Central memory CD8-positive, alpha-beta T cell (primary cell): ENCODE data around the gene PDK4.

ENCODE experiments used
- ATAC-seq: fragments of 150-1000 bp; cut with Tn5 transposase; replicated peaks from 2 replicates; pipeline ENCODE4 v1.10.0; 2022; ENCODE audit warnings: mild to moderate bottlenecking, moderate FRiP score, moderate number of reproducible peaks; ENCODE audit not compliant: poor library complexity, severe bottlenecking; ENCODE audit errors: extremely low read depth
- DNase-seq, 2 donors: peaks; one replicate each; pipeline ENCODE4 v3.0.0; 2021; ENCODE audit warnings: low spot score in 2 of 2
- H3K27ac Mint-ChIP-seq: one replicate; pipeline ENCODE4 v1.8.0; 2022; ENCODE audit warnings: low read depth, mild to moderate bottlenecking, moderate library complexity, mixed read lengths
- H3K27me3 Mint-ChIP-seq: one replicate; pipeline ENCODE4 v1.8.0; 2022; ENCODE audit warnings: mixed read lengths
- H3K36me3 Mint-ChIP-seq: one replicate; pipeline ENCODE4 v1.8.0; 2022; ENCODE audit warnings: mild to moderate bottlenecking, moderate library complexity, mixed read lengths; ENCODE audit not compliant: insufficient read depth
- H3K4me1 Mint-ChIP-seq: one replicate; pipeline ENCODE4 v1.8.0; 2022; ENCODE audit warnings: mixed read lengths
- H3K4me3 Mint-ChIP-seq: one replicate; pipeline ENCODE4 v1.8.0; 2022; ENCODE audit warnings: mild to moderate bottlenecking, moderate library complexity, mixed read lengths
- H3K9me3 Mint-ChIP-seq: one replicate; pipeline ENCODE4 v1.8.0; 2022; ENCODE audit warnings: mixed read lengths

The PDK4 gene

GRCh38 chr7:95598511-95598910, 2.2 kb upstream of the PDK4 start:
- Mint-ChIP-seq H3K4me3 (no peak overlapping the region), H3K9me3 (no peaks in the 10 kb centered on the region), H3K36me3 (no peaks in the 10 kb centered on the region), H3K27ac (no peak overlapping the region), H3K27me3 (peaks cover 23% of the 10 kb centered on the region), H3K4me1 (no peaks in the 10 kb centered on the region)
- ATAC-seq = no peak
- no peak for DNase-seq

- Mint-ChIP-seq H3K27ac (no peak overlapping the region), H3K36me3 (no peaks in the 10 kb centered on the region), H3K27me3 (peaks cover 23% of the 10 kb centered on the region), H3K4me3 (peak overlapping the region; percentile 34), H3K9me3 (no peaks in the 10 kb centered on the region), H3K4me1 (no peaks in the 10 kb centered on the region)
- no peak for ATAC-seq
- no peak for DNase-seq
Observed at GRCh38 chr7:95595746-95596197, 544 bp downstream of the PDK4 start.

GRCh38 chr7:95594185-95594584, 2.1 kb downstream of the PDK4 start:
- Mint-ChIP-seq H3K4me3 (no peak overlapping the region), H3K36me3 (no peaks in the 10 kb centered on the region), H3K27me3 (peaks cover 23% of the 10 kb centered on the region), H3K9me3 (no peaks in the 10 kb centered on the region), H3K4me1 (no peaks in the 10 kb centered on the region), H3K27ac (no peak overlapping the region)
- DNase-seq = no peak
- no peak for ATAC-seq

GRCh38 chr7:95593343-95593742, 3.0 kb downstream of the PDK4 start:
- H3K4me1 Mint-ChIP-seq = no peaks in the 10 kb centered on the region
- H3K27ac Mint-ChIP-seq = no peak overlapping the region
- H3K27me3 Mint-ChIP-seq = peaks cover 23% of the 10 kb centered on the region
- DNase-seq (no peak), ATAC-seq (no peak)
- no peak overlapping the region for H3K4me3 Mint-ChIP-seq
- H3K9me3 Mint-ChIP-seq = no peaks in the 10 kb centered on the region
- no peaks in the 10 kb centered on the region for H3K36me3 Mint-ChIP-seq

- Mint-ChIP-seq H3K27me3 (peaks cover 21% of the 10 kb centered on the region), H3K4me1 (no peaks in the 10 kb centered on the region), H3K36me3 (no peaks in the 10 kb centered on the region), H3K4me3 (no peak overlapping the region), H3K27ac (no peak overlapping the region), H3K9me3 (no peaks in the 10 kb centered on the region)
- ATAC-seq = no peak
- no peak for DNase-seq
Observed at GRCh38 chr7:95592570-95592969, 3.7 kb downstream of the PDK4 start.

- Mint-ChIP-seq H3K4me3 (no peak overlapping the region), H3K27me3 (peaks cover 7% of the 10 kb centered on the region), H3K27ac (no peak overlapping the region), H3K9me3 (no peaks in the 10 kb centered on the region), H3K4me1 (no peaks in the 10 kb centered on the region), H3K36me3 (no peaks in the 10 kb centered on the region)
- DNase-seq (no peak), ATAC-seq (no peak)
Observed at GRCh38 chr7:95590387-95591248, 5.7 kb downstream of the PDK4 start.

- no peaks in the 10 kb centered on the region for H3K36me3 Mint-ChIP-seq
- DNase-seq = no peak
- H3K27me3 Mint-ChIP-seq = no peaks in the 10 kb centered on the region
- ATAC-seq = no peak
- no peak overlapping the region for H3K4me3 Mint-ChIP-seq
- H3K9me3 Mint-ChIP-seq = no peaks in the 10 kb centered on the region
- H3K27ac Mint-ChIP-seq = no peak overlapping the region
- H3K4me1 Mint-ChIP-seq = no peaks in the 10 kb centered on the region
Observed at GRCh38 chr7:95589766-95590165, 6.5 kb downstream of the PDK4 start.

GRCh38 chr7:95589031-95589430, 7.3 kb downstream of the PDK4 start:
- Mint-ChIP-seq H3K27me3 (no peaks in the 10 kb centered on the region), H3K4me1 (no peaks in the 10 kb centered on the region), H3K36me3 (no peaks in the 10 kb centered on the region), H3K27ac (no peak overlapping the region), H3K9me3 (no peaks in the 10 kb centered on the region), H3K4me3 (no peak overlapping the region)
- no peak for DNase-seq
- no peak for ATAC-seq

GRCh38 chr7:95586951-95587301, 9.4 kb downstream of the PDK4 start:
- Mint-ChIP-seq H3K4me1 (no peaks in the 10 kb centered on the region), H3K9me3 (no peaks in the 10 kb centered on the region), H3K27ac (no peak overlapping the region), H3K27me3 (no peaks in the 10 kb centered on the region), H3K4me3 (no peak overlapping the region), H3K36me3 (no peaks in the 10 kb centered on the region)
- DNase-seq (no peak), ATAC-seq (no peak)

- H3K27ac Mint-ChIP-seq = no peak overlapping the region
Observed at GRCh38 chr7:95585426-95585789, 10.9 kb downstream of the PDK4 start.

GRCh38 chr7:95584769-95585425, 11.4 kb downstream of the PDK4 start:
- Mint-ChIP-seq H3K27ac (no peak overlapping the region), H3K9me3 (no peaks in the 10 kb centered on the region), H3K36me3 (no peaks in the 10 kb centered on the region), H3K4me3 (no peak overlapping the region), H3K27me3 (no peaks in the 10 kb centered on the region), H3K4me1 (no peaks in the 10 kb centered on the region)
- DNase-seq (no peak), ATAC-seq (no peak)

More at GRCh38 chr7:95585426-95585789, 10.9 kb downstream of the PDK4 start:
- H3K9me3 Mint-ChIP-seq = no peaks in the 10 kb centered on the region
- no peak overlapping the region for H3K4me3 Mint-ChIP-seq
- no peak for ATAC-seq
- no peaks in the 10 kb centered on the region for H3K36me3 Mint-ChIP-seq
- DNase-seq = no peak
- H3K27me3 Mint-ChIP-seq = no peaks in the 10 kb centered on the region
- H3K4me1 Mint-ChIP-seq = no peaks in the 10 kb centered on the region

- H3K9me3 Mint-ChIP-seq = no peaks in the 10 kb centered on the region
- no peaks in the 10 kb centered on the region for H3K27me3 Mint-ChIP-seq
- DNase-seq (no peak), ATAC-seq (no peak)
- no peaks in the 10 kb centered on the region for H3K36me3 Mint-ChIP-seq
- H3K4me3 Mint-ChIP-seq = no peak overlapping the region
- H3K27ac Mint-ChIP-seq = no peak overlapping the region
- H3K4me1 Mint-ChIP-seq = no peaks in the 10 kb centered on the region
Observed at GRCh38 chr7:95583834-95584621, 12.3 kb downstream of the PDK4 start.
